ENCODE measurements around the gene SLC12A5. TPM values are rescaled to one million over a fixed set of nuclear protein-coding genes. Genes with fewer than 3 reads are reported as not detected.

The SLC12A5 gene
- total and polyA plus RNA-seq, 2 of the 4 experiments (the other 2 are of a cell fraction) = 2.2 TPM; not detected in 1

DNA sequence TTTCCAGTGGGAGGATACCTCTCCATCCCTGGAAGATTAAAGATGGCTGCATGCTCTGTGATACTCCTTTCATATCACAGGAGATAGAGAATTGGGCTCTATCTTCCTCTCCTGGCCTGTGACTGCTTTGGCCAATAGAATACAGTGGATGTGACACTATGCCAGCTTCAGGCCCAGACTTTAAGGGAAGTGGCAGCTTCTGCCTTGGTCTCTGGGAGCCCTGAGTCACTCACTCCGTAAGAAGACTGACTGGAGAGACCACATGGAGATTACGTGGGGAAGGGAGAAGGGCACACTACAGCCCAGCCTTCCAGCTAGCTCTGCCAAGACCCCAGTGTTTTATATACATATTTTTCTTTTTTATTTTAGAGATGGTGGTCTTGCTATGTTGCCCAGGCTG, 30.7 kb upstream of the SLC12A5 start:
- H3K9ac ChIP-seq (ENCODE audit: low read depth, low read length) = no peak overlapping the region
- no peak overlapping the region for H3K56ac ChIP-seq (ENCODE audit: extremely low read depth, insufficient read depth, low read length)
- DNase-seq = no peak
- ChIA-PET CTCF (interaction anchor here (1.0 kb wide), 1 partner anchor 11 kb away, joined by 4 read pairs; no protein-coding TSS in a partner anchor), POLR2A (ENCODE audit: unreplicated experiment) (no interaction called here)
- H2AK9ac ChIP-seq (replicated peaks; ENCODE audit: low read depth, low read length, poor library complexity) = no peak overlapping the region
- H4K5ac ChIP-seq (ENCODE audit: low read depth, low read length) = no peak overlapping the region
- H3K4me2 ChIP-seq (ENCODE audit: low read depth, low read length) = no peak overlapping the region
- H3K27me3 ChIP-seq (ENCODE audit: control insufficient read depth, insufficient read depth, low read length) = peaks cover 55% of the 10 kb centered on the region
- H4K8ac ChIP-seq (ENCODE audit: low read depth in 2 of 2, low read length in 2 of 2) = no peak overlapping the region
- in situ Hi-C loops (cut with MboI; ENCODE audit: low sequenced_read_pairs) = no loop called here
- no TSS peak for BruUV-seq (replicated peaks)
- ATAC-seq (ENCODE audit: low read depth) = no peak
- H3K36me3 ChIP-seq (ENCODE audit: control insufficient read depth, insufficient read depth, low read length) = no peaks in the 10 kb centered on the region
- H3K4ac ChIP-seq (ENCODE audit: low read depth, low read length) = no peak overlapping the region
- H2BK20ac ChIP-seq (ENCODE audit: low read depth, low read length) = no peak overlapping the region
- no peak overlapping the region for H3K18ac ChIP-seq (ENCODE audit: low read depth, low read length)
- H3K9me3 ChIP-seq (ENCODE audit: control insufficient read depth, insufficient read depth, low read length) = no peaks in the 10 kb centered on the region
- H3K4me3 ChIP-seq (ENCODE audit: insufficient read depth, low read depth, low read length) = no peak overlapping the region
- H3K4me1 ChIP-seq (ENCODE audit: control insufficient read depth, insufficient read depth, low read length) = no peaks in the 10 kb centered on the region
- no peak overlapping the region for H2AK5ac ChIP-seq (ENCODE audit: low read depth, low read length)
- no peaks in the 10 kb centered on the region for H4K20me1 ChIP-seq (ENCODE audit: insufficient read depth, low read length)
- intact Hi-C loops (cut with micrococcal nuclease) = no loop called here
- no peak overlapping the region for H4K91ac ChIP-seq (ENCODE audit: insufficient read depth, low read depth, low read length)
- no peaks in the 10 kb centered on the region for H3K79me1 ChIP-seq (ENCODE audit: low read depth in 1 of 2, low read length in 2 of 2)
- no peaks in the 10 kb centered on the region for H3K9me1 ChIP-seq (ENCODE audit: insufficient read depth, low read length)
- dilution Hi-C loops (cut with HindIII; ENCODE audit: low sequenced_read_pairs, unreplicated experiment) = no loop called here
- H2BK15ac ChIP-seq (ENCODE audit: low read depth, low read length) = no peak overlapping the region
- H3K27ac ChIP-seq (ENCODE audit: insufficient read depth, low read length) = no peak overlapping the region
- H3K23ac ChIP-seq (ENCODE audit: low read depth, low read length) = no peak overlapping the region
- H2AFZ ChIP-seq (replicated peaks; ENCODE audit: low read length, poor library complexity) = no peak overlapping the region
- TF ChIP-seq FOS (IDR thresholded peaks at IDR 0.05; ENCODE audit: low read depth, low read length) = no peak
- no peak for TF ChIP-seq MXI1 (IDR thresholded peaks at IDR 0.05; ENCODE audit: borderline replicate concordance, low read depth, low read length)
- TF ChIP-seq CHD1 (IDR thresholded peaks at IDR 0.05; ENCODE audit: low read depth, low read length) = no peak
- TF ChIP-seq POLR2A (IDR thresholded peaks at IDR 0.05; ENCODE audit: low read depth, low read length) = no peak
- TF ChIP-seq RCOR1 (IDR thresholded peaks at IDR 0.05; ENCODE audit: insufficient replicate concordance, low read length) = no peak
- TF ChIP-seq RFX5 (IDR thresholded peaks at IDR 0.05; ENCODE audit: low read depth, low read length) = no peak
- TF ChIP-seq NFE2L2 (IDR thresholded peaks at IDR 0.05; ENCODE audit: low read depth, low read length) = no peak
- no peak for TF ChIP-seq BHLHE40 (IDR thresholded peaks at IDR 0.05; ENCODE audit: low read depth, low read length)
- no peak overlapping the region for H2BK5ac ChIP-seq (ENCODE audit: low read depth, low read length, poor library complexity, severe bottlenecking)
- H3K14ac ChIP-seq (replicated peaks; ENCODE audit: low read depth, low read length) = no peak overlapping the region
- WGBS, 2 experiments (ENCODE audit: extremely low coverage in 2 of 2, insufficient read length in 1 of 2) = no CpG with 5 or more reads among the region's 2 CpGs
- no peak overlapping the region for H2BK120ac ChIP-seq (ENCODE audit: low read depth, low read length)
